CD4-positive, alpha-beta T cell treated with Interleukin-6 for 4 hours (primary cell): ENCODE data around the gene PDLIM5.

Source experiments
- DNase-seq: peaks from one replicate; pipeline ENCODE4 v3.0.0-alpha.2; 2020; ENCODE audit warnings: mixed read lengths

The PDLIM5 gene

DNA sequence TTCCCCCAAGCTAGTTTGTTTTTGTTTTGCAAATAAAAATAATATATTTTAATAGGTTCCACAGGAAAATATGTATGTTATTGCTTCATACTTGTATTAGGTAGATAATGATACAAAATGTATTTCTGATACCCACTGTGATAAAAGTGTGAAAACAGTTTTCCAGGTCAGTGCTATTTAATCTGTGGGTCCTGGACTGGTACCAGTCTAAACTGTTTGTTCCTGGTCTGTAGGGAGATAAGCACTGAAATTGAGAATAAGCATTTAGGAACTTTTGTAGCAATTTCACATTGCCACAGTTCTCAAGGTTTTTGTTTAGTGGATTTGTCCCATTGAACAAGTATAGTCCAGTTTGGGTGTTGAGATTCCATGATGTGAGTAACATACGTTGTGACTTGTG is 110.5 kb downstream of the PDLIM5 start:
- DNase-seq = no peak

DNA sequence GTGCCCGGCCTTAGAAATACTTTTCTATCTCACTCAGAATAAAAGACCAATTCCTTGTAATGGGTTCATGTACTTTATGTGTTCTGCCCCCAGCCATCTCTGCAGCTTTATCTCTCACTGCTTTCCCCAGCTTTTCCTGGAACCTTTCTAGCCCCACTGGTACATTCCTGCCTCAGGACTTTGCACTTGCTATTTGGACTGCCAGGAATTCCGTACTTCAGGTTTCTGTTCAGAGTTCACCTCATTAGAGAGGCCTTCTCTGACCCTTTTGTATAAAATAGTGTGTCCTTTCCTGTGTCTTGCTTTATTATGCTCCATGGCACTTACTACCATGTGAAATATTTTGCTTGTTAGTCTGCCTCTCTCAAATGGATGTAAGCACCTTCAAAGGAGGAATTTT is 112.5 kb downstream of the PDLIM5 start:
- no peak for DNase-seq

DNA sequence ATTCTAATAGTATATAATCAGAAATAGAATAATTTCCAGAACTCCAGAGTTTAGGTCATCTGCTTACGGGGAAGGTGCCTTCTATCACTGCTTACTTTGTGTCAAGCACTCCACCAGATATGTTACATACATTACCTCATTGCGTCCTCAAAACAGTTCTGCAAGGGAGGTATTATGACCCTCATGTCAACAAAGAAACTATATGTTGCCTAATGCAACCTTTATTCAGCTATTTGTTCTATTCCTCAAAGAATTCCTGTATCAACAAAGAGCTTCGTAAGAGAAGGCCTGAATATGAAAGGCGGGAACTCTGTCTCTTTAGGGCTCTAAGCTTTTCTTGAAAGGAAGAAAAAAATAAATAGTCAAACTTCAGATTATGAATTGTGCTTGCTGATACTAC is 114.7 kb downstream of the PDLIM5 start:
- no peak for DNase-seq

DNA sequence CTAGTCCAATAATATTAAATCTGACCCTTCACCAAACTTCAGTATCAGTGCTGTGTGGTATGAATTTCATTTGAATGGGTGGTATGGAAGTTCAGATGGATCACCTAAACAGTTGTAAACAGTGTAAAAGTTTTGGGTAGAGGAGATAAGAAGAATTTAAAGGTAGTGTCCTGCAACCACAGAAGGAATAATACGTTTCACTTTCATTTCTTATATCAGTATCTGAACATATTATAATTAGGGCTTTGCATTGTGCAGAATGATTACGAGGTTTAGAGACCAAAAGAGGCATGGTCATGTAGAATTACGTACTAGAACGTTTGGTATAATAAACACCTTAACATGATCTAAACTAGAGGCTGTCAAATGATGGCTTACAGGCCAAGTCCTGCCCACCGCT is 116.1 kb downstream of the PDLIM5 start:
- DNase-seq = no peak

DNA sequence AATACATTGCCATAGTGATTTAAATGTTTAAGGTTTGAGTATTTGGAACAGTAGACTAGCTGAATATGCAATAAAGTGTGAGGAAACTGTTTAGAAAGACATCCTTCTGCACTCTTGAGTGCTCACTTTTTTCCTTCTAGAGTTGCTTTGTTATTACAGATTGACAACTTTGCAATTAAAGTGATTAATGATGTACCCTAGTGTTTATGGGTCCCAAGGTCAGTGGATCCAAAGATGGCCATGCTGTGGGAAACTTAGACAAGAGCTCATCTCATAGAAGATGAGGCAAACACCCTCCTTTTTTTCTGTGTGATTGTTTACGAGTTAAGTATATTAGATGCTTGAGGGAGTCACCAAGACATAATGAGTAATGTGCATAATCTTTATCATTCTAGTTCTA is 118.8 kb downstream of the PDLIM5 start:
- no peak for DNase-seq

DNA sequence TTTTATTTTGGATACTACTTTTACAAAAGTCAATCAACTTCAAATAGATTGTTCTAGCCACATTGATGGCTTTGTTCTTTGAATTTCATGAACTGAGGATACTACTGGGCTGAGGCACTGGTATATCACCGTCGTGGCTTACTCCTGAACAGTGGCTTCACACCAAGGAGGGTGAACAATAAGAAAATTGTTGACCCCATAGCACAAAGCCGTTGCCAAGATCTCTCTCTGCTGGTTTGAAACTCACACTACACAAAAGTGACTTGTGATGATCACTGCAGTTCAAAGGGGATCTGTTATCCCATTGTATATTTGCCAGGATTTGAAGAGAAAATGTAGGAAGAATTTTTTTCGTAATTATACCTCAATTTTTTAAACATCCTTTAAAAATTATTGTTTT is 119.6 kb downstream of the PDLIM5 start:
- DNase-seq = no peak

DNA sequence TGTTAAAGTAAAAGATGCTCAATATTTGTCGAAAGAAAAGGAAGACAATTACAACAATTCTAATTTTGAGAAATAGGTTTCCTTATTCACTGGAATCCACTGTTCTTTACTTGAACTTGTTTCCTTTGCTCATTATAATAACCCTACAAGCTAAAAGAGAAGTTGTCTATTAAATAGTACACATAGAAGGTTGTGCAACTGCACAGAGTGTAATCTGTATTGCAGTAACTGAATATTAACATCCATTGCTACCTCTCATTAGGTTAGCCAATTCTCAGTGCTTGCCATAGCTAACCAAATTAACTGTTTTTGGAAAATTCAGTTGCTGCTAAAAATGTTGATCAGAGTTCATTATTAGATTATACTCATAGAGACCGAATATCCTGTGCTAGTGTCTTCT is 120.0 kb downstream of the PDLIM5 start:
- DNase-seq = no peak

DNA sequence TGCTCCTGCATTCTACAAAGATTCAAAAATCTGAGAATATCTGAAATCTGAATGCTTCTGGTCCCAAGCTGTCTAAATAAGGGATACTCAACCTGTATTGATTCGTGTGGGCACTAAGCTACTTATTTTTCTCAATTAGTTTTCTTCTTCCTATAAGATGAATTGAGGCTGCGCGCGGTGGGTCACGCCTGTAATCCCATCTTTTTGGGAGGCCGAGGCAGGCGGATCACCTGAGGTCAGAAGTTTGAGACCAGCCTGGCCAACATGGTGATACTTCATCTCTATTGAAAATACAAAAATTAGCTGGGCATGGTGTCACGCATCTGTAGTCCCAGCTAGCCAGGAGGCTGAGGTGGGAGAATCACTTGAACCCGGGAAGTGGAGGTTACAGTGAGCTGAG is 122.3 kb downstream of the PDLIM5 start:
- no peak for DNase-seq

DNA sequence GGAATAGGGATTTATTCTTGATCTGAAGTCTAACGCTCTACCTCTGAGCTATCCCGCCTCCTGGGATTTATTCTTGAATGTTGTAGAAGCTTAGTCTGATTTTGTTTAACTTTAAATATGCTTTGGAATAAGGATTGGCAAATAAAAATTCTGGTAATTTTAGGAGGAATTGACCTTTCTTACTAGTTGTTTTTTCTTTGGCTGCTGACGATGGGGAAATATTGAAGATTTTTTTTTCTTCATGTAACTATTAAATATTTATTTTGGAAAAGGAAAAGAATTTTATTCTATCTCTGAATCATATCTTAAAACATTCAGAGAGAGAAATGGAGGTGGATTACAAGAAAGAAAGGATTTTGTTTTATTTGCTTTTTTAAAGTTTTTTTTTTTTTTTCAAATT is 122.9 kb downstream of the PDLIM5 start:
- no peak for DNase-seq

DNA sequence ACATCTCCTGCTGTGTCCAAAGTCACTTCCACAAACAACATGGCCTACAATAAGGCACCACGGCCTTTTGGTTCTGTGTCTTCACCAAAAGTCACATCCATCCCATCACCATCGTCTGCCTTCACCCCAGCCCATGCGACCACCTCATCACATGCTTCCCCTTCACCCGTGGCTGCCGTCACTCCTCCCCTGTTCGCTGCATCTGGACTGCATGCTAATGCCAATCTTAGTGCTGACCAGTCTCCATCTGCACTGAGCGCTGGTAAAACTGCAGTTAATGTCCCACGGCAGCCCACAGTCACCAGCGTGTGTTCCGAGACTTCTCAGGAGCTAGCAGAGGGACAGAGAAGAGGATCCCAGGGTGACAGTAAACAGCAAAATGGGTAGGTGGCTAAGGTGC is 123.9 kb downstream of the PDLIM5 start:
- no peak for DNase-seq

DNA sequence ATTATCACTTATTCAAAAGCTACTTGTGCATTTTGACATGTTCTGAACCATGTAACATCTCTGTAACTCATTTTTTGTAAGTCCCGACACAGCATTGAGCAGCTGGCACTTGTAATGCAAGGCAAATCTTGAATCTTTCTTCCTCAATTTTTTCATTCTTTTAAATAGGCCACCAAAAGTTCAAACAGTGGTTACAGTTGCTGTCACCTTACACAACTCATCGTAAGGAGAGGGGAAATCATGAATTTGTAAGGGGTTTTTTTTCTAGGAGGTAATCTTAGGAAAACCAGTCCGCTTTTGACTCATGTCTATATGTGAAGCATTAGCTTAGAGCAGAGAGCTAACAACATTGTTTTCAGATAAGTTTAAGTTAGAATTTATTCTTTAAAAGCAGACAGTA is 124.5 kb downstream of the PDLIM5 start:
- DNase-seq = no peak

DNA sequence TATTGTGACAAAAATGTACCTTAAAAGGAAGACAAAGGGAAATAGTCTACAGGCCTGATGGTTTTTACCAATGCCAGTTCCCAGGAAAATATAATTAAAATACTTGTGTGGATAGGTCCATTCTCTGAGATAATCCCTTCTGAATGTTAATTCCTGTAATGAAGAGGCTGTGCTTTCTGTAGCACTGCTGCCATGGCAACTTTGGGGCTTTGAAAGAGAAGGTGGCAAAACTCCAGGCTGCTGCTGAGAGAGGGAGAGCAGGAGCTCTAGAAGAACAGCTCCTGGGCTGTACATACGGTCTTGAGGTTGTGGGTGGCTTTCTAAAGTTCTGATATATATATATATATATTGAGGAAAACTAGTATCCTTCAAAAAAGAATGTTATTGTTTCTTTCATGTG is 125.4 kb downstream of the PDLIM5 start:
- DNase-seq = no peak

DNA sequence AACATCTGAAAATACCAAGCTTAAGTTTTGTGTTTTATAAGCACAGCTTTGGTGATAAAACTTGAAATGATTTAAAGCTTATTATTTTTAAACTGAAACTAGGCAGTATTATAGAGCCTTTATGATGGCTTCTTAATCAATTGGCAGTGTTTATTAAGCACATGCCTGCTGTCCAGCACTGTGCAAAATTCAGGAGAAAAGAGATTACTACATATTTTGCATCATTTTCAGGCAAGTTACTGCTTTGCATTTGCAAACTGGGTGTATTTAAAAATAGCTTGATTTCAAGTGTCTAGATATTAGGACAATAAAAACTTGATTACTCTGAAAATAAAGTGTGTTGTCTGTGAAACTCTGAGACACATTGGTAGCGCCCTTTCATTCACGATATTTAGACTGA is 126.5 kb downstream of the PDLIM5 start:
- no peak for DNase-seq

DNA sequence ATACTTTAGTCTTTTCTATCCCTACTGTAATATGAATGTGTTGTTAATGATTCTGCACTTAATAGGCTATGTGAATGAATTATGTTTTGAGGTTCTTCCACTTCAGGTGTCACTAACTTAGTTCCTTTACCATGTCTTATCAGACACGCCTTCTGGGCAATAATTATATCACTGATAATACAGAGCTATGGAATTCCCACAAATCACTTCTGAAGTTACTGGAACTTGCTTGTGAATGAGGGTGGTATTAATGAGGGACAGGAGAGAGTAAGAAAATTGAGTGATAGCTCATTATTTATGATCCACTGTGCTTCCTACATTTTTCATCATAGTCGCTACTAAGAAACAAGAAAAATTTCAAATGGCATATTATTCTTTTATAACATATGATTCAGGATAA is 130.0 kb downstream of the PDLIM5 start:
- no peak for DNase-seq

DNA sequence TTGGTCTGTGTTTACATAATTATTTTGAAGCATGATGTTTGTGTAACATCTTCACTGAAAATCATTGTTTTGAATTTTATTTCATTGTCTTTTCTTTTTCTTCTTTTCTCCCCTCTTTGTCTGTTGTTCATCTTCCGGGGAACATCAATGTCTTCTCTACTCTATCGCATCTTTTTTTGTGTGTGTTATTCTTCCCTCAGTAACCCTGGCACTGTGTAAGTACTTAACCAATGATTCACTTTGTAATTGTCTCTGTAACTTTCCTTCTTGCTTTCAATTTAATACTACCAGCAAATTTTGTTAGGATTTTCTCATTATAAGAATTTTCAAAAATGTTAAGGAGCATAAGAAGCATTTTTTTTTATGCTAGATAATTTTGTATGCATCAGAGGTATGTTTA is 130.8 kb downstream of the PDLIM5 start:
- DNase-seq = no peak

DNA sequence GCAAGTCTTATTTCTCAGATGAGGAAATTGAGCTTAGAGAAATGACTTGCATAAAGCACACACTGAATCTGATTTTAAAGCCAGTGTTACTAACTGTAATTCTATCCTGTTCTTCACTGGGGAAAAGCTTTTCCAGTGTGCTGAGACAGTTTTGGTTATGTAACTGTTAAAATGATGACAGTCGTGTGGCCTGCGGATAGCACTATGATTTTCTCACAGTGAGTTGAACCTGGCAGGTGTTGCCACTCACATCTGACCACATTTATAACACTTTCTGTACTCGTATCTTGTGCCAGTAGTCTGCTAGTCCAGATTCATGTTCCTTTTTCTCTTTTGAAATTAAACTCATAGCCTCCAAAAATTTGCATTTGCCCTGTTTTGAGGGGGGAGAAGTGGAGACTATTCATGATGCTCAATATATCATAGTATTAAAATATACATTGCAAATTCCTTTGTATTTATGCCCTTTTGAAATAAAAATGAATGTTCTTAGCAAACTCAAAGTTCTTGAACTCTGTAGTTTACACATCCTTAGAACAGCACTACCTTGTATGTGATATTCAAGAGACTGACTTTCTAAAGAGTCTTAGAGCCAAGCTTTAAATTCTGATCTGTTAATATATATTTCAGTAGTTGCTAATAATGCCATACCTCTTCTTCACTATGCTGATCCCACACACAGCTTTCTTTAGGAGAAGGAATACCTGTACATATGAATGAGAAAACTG is 132.3 kb downstream of the PDLIM5 start:
- no peak for DNase-seq

DNA sequence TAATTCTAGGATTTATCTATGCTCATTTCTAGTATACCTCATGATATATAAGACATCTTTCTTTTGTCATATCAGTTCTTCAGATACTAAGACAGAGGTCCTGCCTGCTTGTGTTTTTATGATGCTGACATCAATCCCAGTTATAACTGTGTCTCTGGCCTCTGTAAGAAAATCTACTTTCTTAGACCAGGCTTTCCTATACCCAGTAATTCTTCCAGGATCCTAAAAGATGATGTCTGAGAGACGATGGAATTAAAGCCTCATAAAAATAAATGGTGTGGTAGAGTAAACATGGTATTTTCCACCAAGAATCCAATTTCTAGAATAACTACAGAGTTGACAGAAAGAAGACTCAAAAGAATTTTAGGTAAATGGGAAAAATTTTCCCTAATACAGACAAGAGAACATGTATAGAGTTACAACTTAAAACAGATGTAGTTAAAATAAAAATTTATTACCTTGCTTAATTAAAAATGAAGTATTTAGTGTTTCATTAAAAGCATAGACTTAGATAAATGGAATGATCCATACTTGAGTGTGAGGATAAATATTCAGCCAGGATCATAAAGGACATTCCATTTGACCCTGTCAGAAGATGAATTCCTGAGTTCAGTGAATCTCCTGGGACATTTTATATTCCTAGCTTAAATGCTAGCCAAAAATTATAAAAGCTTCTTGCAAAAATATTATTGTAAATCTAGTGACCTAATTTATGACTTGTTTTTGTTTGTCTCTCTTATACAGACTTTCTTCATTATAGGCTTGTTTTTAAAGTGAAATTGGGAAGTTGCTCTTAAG is 137.4 kb downstream of the PDLIM5 start:
- DNase-seq = no peak

DNA sequence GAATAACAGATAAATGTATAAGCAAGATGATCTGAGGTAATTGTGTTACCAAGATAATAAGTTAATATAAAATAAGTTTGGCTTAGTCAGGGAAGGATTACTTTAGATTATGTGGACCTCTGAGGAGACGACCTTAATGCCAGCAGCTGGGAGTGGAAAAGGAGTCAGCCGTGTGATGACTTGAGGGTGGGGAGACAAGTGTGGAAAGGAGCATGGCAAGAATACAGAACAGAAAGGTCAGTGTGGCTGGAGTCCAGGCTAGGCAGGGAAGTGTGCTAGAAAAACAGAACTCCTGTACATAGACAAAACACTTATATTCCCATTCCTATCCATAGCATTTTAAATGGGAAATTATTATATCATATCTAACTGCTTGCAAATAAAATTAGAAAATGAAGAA is 138.8 kb downstream of the PDLIM5 start:
- no peak for DNase-seq

DNA sequence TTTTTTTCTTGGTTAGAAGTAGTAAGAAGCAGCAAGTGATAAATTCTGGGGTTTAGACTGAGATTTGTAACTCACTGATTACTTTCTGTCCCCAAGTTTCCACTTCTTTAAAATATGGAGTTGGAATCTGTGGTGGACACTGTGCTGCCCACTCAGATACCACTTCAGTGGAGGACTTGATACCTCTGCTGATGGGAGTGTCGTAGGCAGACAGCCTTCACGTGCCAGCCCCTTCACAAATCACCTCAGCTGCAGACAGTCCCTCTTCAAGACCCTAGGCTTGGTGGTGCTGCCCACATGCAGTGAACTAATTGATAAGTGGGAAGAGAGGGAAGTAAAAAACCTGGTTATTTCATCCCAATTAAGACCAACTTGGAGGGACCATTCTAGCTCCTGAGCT is 139.5 kb downstream of the PDLIM5 start:
- no peak for DNase-seq

DNA sequence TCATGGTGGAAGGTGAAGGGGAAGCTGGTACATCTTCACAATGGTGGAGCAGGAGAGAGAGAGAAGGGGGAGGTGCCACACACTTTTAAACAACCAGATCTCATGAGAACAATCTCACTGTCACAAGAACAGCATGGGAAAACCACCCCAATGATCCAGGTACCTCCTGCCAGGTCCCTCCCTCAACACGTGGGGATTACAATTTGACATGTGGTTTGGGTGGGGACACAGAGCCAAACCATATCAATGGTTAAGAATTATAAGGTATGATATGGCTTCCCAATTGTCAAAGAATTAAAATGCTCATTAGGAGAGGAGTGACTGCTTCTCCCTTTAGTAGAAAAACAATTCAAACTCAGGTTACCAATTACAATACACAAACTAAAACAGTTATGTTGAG is 143.3 kb downstream of the PDLIM5 start:
- no peak for DNase-seq

DNA sequence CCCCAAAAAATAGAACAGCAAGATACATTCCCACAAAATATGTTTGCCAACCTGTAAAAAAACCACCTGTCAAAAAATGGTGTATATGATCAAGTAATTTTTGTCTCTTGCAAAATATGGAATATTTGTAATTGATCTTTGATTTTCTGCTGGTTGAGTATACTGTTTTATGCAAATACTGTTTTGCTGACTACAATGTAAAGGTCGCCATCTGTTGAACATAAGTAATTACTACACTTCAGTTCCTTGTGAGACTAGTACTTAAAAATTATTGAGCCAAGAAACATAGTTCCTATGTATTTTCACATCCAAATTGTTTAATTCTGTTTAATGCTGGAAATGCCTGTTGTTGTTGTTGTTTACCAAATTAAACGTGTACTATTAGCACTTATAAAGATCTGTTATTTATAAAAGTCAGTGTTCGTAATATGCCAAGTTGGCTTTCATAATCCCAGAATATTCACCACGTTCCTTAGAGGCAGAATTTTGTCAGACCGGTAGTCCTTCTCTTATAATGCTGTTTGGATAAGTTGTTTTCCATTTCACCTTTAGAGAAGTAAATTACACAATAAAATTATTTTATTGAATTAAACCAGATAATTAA is 144.2 kb downstream of the PDLIM5 start:
- DNase-seq = no peak

DNA sequence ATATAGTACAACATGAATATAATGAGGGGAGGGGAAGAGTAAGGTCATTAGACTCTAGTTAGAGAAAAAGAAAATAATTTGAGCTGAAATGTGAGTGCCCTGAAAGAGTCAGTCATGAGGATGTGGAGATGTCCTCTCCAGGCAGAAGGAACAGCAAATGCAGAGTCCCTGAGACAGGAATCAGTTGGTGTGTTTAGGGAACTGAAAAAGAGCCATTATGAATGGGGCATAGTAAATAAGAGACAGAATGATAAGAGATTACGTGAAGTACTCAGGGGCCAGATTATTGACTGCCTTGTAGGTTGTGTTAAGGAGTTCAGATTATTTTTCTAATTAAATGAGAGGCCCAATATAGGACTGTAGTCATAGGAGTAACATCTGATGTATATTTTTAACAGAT is 147.0 kb downstream of the PDLIM5 start:
- DNase-seq = no peak

DNA sequence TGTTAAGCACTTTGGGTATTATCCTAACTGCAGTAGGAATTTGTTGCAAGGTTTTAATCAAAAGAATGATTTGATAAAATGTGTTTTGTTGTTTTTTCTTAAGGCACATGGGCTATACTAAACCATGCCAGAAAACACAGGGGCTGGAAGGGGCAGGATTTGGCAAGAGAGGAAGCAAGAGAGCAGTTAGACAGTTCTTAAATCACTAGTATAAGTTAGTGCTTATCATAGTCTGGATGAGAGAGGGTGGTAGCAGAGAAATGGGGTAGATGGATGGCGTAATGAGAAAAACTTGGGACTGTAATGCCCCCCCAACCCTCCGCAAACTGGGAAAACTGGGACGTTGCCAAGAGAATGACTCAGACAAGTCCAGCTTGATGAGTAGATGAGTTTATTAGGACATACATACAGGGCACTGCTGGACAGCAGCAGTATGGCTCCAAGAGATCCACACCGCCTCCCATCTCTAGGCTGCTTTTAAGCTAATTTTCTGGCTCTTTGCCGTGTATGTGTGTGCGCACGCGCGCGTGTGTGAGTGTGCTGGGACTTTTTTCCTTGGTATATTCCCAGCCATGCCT is 151.5 kb downstream of the PDLIM5 start:
- DNase-seq = no peak

DNA sequence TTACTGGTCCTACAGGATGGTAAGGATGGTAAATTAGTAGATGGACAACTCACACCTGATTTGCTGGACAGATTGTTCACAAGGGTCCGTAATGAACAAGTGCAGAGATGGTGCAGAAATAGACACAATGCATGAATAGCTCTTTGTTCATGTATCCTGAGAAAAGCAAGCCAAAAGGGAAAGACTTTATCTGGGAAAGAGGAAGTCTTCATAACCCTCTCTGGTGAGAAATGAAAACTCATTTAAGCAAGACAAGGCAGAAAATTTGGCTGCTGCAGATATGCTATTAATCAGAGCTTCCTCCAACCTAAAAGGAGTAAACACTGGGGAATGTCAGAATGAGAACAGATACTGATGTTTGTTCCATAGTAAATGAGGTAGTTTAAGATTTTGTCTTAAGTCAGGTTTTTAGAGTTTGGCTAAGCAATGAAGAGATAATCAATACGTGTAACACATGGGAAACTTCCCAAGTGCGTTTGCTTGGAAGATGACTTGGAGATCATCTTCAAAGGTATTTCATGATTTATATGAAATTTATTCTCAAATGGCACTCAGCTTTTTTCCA is 153.6 kb downstream of the PDLIM5 start:
- DNase-seq = no peak
